Fibroblast of lung (primary cell): ENCODE measurements around the gene ZC4H2.

ENCODE experiments used
- EZH2 ChIP-seq: IDR thresholded peaks from 2 replicates; pipeline ENCODE4 v1.5.1; 2012; ENCODE audit warnings: low read length, control low read depth, mild to moderate bottlenecking; ENCODE audit errors: missing control alignments
- TF ChIP-seq, protein P1 (sequence below), 2 donors: IDR thresholded peaks in 1 of 2; conservative IDR thresholded peaks in 1 of 2; 1 replicate in 1 of 2; 2 replicates in 1 of 2; pipeline ENCODE4 v1.5.1; 2011 to 2012; ENCODE audit warnings: low read length in 2 of 2, control low read depth in 1 of 2, inconsistent platforms in 1 of 2, low read depth in 1 of 2, mild to moderate bottlenecking in 1 of 2

DNA sequence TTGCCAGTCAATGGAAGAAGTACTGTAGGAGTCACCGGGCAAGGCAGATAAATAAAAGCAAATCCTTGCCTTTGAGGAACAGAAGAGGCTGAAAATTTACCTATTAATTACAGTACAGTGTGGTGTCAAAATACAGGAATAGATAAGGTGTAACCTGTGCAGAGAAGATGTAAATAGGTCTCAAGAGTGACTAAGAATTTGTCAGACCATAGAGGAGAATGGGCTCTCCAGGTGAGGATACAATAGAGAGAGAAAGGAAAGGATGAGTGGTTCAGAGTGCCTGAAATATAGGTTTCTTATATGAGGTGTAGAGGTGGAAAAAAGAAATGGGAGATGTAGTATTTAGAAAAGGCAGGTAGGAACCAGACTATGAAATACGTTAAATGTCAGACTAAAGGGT lies 801 bp upstream of the ZC4H2 start:
- TF ChIP-seq, protein P1, sequence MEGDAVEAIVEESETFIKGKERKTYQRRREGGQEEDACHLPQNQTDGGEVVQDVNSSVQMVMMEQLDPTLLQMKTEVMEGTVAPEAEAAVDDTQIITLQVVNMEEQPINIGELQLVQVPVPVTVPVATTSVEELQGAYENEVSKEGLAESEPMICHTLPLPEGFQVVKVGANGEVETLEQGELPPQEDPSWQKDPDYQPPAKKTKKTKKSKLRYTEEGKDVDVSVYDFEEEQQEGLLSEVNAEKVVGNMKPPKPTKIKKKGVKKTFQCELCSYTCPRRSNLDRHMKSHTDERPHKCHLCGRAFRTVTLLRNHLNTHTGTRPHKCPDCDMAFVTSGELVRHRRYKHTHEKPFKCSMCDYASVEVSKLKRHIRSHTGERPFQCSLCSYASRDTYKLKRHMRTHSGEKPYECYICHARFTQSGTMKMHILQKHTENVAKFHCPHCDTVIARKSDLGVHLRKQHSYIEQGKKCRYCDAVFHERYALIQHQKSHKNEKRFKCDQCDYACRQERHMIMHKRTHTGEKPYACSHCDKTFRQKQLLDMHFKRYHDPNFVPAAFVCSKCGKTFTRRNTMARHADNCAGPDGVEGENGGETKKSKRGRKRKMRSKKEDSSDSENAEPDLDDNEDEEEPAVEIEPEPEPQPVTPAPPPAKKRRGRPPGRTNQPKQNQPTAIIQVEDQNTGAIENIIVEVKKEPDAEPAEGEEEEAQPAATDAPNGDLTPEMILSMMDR (conservative IDR thresholded peaks at IDR 0.05 in 1 of 2, IDR thresholded peaks at IDR 0.05 in 1 of 2; ENCODE audit: low read depth in 1 of 2, low read length in 2 of 2), result no peak
- no peak for TF ChIP-seq EZH2
